ENCODE measurements around the gene SNX13.

The SNX13 gene

DNA sequence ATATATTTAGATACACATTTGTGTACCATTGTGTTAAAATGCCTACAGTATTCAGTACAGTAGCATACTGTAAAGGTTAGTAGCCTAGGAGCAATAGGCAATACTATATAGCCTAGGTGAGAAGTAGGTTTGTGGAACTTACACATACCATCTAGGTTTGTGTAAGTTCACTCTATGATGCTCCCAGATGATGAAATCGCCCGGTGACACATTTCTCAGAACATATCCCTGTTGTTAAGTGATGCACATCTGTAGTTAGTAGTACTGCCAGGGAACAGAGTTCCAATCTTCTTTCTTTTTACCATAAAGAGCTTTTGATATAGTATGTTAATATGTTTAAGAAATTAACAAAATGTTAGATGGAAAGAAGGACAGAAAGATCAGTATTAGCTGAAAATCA is 138.2 kb downstream of the SNX13 start:
- no peak overlapping the region for H3K4me3 ChIP-seq (ENCODE audit: low read length)
- TF ChIP-seq CTCF (conservative IDR thresholded peaks at IDR 0.05; ENCODE audit: low read depth, low read length): no peak
- DNase-seq (ENCODE audit: low read depth): no peak

DNA sequence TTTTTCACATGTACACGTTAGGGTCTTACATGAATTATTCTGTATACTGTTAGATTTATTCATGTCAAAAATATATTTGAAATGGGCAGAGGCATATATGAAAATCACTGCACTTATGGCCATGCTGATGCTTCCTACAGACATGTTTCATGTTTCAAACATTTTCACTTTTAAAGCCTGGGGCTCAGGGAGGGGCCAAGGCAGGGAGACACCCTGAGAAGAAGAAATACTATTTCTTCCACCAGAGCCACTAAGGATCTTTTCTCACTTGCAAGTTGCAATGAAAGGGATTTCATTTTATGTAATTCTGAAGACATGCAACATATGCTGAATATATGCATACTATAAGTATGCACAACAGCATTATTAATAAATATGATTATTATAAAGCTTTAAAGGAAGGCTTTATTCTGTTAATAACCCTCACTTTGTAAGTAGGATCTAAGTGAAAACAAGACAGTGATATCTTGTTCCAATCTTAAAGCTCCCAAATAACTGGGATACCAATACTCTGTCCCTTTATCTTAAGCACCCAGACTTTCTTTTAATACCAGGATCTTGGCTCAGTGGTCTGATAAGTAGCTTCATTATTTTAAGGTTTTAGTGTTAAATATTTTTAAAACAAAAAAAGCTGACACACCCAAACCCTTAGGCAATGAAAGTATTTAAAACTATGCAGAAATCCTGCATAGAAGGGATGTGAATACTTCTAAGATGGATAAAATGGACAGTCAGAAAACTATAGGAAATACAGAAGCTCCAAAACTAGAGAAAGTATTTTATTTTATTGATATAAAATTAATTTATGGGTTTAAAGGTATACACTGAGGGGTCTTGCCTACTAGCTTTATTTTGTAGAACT is 148.0 kb downstream of the SNX13 start:
- no peak for DNase-seq (ENCODE audit: low read depth)
- H3K4me3 ChIP-seq (ENCODE audit: low read length): no peak overlapping the region
- no peak for TF ChIP-seq CTCF (conservative IDR thresholded peaks at IDR 0.05; ENCODE audit: low read depth, low read length)

GRCh38 chr7:17787257-17787656 is 153.0 kb downstream of the SNX13 start:
- no peak overlapping the region for H3K4me3 ChIP-seq (ENCODE audit: low read length)
- no peak for DNase-seq (ENCODE audit: low read depth)
- no peak for TF ChIP-seq CTCF (conservative IDR thresholded peaks at IDR 0.05; ENCODE audit: low read depth, low read length)

DNA sequence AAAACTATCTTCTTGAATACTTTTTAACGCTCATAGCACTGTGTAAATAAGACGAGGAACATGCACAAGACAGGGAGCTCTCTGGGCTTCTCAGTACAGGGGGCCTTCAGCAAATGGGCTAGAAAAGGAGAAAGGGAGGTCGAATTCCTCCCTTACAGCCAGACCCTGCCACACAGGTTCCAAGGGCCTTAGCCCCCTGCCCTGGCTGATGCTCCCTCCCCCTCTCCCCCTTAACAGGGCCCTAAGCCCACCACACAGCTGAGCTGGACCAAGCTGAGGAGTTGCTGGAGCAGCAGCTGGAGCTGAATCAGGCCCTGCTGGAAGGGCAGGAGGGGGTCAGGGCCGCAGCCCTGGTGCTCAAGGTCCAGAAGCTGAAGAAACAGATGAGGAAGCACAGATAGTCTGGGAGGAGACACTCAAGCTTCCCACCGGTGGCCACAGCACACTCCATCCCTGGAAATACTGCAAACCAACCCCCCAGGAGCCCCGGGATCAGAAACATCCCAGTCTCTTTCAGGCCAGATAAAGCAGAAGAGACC is 153.9 kb downstream of the SNX13 start:
- H3K4me3 ChIP-seq (ENCODE audit: low read length): no peak overlapping the region
- no peak for TF ChIP-seq CTCF (conservative IDR thresholded peaks at IDR 0.05; ENCODE audit: low read depth, low read length)
- DNase-seq (ENCODE audit: low read depth): no peak

GRCh38 chr7:17782216-17782549 is 158.1 kb downstream of the SNX13 start:
- no peak for TF ChIP-seq CTCF (conservative IDR thresholded peaks at IDR 0.05; ENCODE audit: low read depth, low read length)
- no peak for DNase-seq (ENCODE audit: low read depth)
- no peak overlapping the region for H3K4me3 ChIP-seq (ENCODE audit: low read length)

- DNase-seq (ENCODE audit: low read depth): no peak
- H3K4me3 ChIP-seq (ENCODE audit: low read length): no peak overlapping the region
- TF ChIP-seq CTCF (conservative IDR thresholded peaks at IDR 0.05; ENCODE audit: low read depth, low read length): no peak
Observed at GRCh38 chr7:17781491-17782215, 158.6 kb downstream of the SNX13 start.
